ENCODE results near the gene RNF130.

Gene RNF130

GRCh38 chr5:180034564-180034963 lies 37.0 kb downstream of the RNF130 start:
- no peak for TF ChIP-seq NFIC (IDR thresholded peaks at IDR 0.05)
- no peak for TF ChIP-seq CEBPB (IDR thresholded peaks at IDR 0.05)
- no peak for TF ChIP-seq FOXM1 (IDR thresholded peaks at IDR 0.05; ENCODE audit: borderline replicate concordance, low read depth)
- no peak for TF ChIP-seq TEAD4 (IDR thresholded peaks at IDR 0.05)
- no peak for TF ChIP-seq EGR1 (IDR thresholded peaks at IDR 0.05)
- no peak for TF ChIP-seq CREB1 (IDR thresholded peaks at IDR 0.05; ENCODE audit: low read depth)
- no peak for TF ChIP-seq ZBTB7A (IDR thresholded peaks at IDR 0.05; ENCODE audit: low read depth)
- no peak for TF ChIP-seq REST (IDR thresholded peaks at IDR 0.05; ENCODE audit: low read depth)
- no peak for TF ChIP-seq USF1 (IDR thresholded peaks at IDR 0.05)
- TF ChIP-seq EP300 (IDR thresholded peaks at IDR 0.05; ENCODE audit: borderline replicate concordance): no peak
- no peak for TF ChIP-seq TCF12 (IDR thresholded peaks at IDR 0.05; ENCODE audit: low read depth)
- TF ChIP-seq RAD21 (IDR thresholded peaks at IDR 0.05; ENCODE audit: low read depth): no peak

- TF ChIP-seq EP300 (IDR thresholded peaks at IDR 0.05; ENCODE audit: borderline replicate concordance): no peak
Observed at GRCh38 chr5:180027459-180028089, 44.0 kb downstream of the RNF130 start.

GRCh38 chr5:180026734-180027458 lies 44.7 kb downstream of the RNF130 start:
- TF ChIP-seq ZBTB7A (IDR thresholded peaks at IDR 0.05; ENCODE audit: low read depth) (no peak), CEBPB (IDR thresholded peaks at IDR 0.05) (no peak), TEAD4 (IDR thresholded peaks at IDR 0.05) (no peak), RAD21 (IDR thresholded peaks at IDR 0.05; ENCODE audit: low read depth) (no peak), CREB1 (IDR thresholded peaks at IDR 0.05; ENCODE audit: low read depth) (no peak), EGR1 (IDR thresholded peaks at IDR 0.05) (no peak), FOXM1 (IDR thresholded peaks at IDR 0.05; ENCODE audit: borderline replicate concordance, low read depth) (no peak), TCF12 (IDR thresholded peaks at IDR 0.05; ENCODE audit: low read depth) (no peak), TAF1 (IDR thresholded peaks at IDR 0.05; ENCODE audit: low read depth) (no peak), EP300 (IDR thresholded peaks at IDR 0.05; ENCODE audit: borderline replicate concordance) (no peak), REST (IDR thresholded peaks at IDR 0.05; ENCODE audit: low read depth) (no peak), NFIC (IDR thresholded peaks at IDR 0.05) (no peak), USF1 (IDR thresholded peaks at IDR 0.05) (no peak)
- TF ChIP-seq, protein P1, sequence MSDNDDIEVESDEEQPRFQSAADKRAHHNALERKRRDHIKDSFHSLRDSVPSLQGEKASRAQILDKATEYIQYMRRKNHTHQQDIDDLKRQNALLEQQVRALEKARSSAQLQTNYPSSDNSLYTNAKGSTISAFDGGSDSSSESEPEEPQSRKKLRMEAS (IDR thresholded peaks at IDR 0.05): no peak

- TF ChIP-seq USF1 (IDR thresholded peaks at IDR 0.05) (no peak), RAD21 (IDR thresholded peaks at IDR 0.05; ENCODE audit: low read depth) (no peak), ZBTB7A (IDR thresholded peaks at IDR 0.05; ENCODE audit: low read depth) (no peak), REST (IDR thresholded peaks at IDR 0.05; ENCODE audit: low read depth) (no peak), YY1 (IDR thresholded peaks at IDR 0.05; ENCODE audit: low read depth) (no peak), CREB1 (IDR thresholded peaks at IDR 0.05; ENCODE audit: low read depth) (no peak), TCF12 (IDR thresholded peaks at IDR 0.05; ENCODE audit: low read depth) (no peak), CEBPB (IDR thresholded peaks at IDR 0.05) (no peak), TAF1 (IDR thresholded peaks at IDR 0.05; ENCODE audit: low read depth) (no peak), TEAD4 (IDR thresholded peaks at IDR 0.05) (no peak), FOXM1 (IDR thresholded peaks at IDR 0.05; ENCODE audit: borderline replicate concordance, low read depth) (no peak), EP300 (IDR thresholded peaks at IDR 0.05; ENCODE audit: borderline replicate concordance) (no peak)
- TF ChIP-seq, protein P1 (IDR thresholded peaks at IDR 0.05): no peak
Observed at GRCh38 chr5:180026320-180026719, 45.2 kb downstream of the RNF130 start.
